H1 (cell line): Measurements from ENCODE around the gene MED12L. TPM values are rescaled to one million over a fixed set of nuclear protein-coding genes. Genes with fewer than 3 reads are reported as not detected.

Experiments used
- CHD7 ChIP-seq: fragments of 300-600 bp; sonication (generic); IDR thresholded peaks from 2 replicates; pipeline ENCODE4 v1.7.1; 2012; ENCODE audit warnings: low read length, moderate library complexity, mild to moderate bottlenecking, inconsistent platforms; ENCODE audit not compliant: insufficient replicate concordance
- E2F6 ChIP-seq: IDR thresholded peaks from 2 replicates; pipeline ENCODE4 v1.6.1; 2012; ENCODE audit warnings: inconsistent platforms
- GTF2F1 ChIP-seq: IDR thresholded peaks from 2 replicates; pipeline ENCODE4 v1.6.1; 2012; ENCODE audit warnings: low read depth, low read length, improper control_type of control experiment, borderline replicate concordance
- HDAC2 ChIP-seq, 2 experiments: fragments of 300-600 bp in 1 of 2; sonication (generic) in 1 of 2; IDR thresholded peaks; 2 replicates each; pipeline ENCODE4 v1.6.1; 2011 to 2012; ENCODE audit warnings: low read depth in 2 of 2, low read length in 2 of 2, mild to moderate bottlenecking in 2 of 2, moderate library complexity in 2 of 2, borderline replicate concordance in 1 of 2, inconsistent platforms in 1 of 2
- JUN ChIP-seq: IDR thresholded peaks from 2 replicates; pipeline ENCODE4 v1.6.1; 2011; ENCODE audit warnings: low read depth, mild to moderate bottlenecking, improper control_type of control experiment, low read length
- RFX5 ChIP-seq: IDR thresholded peaks from 2 replicates; pipeline ENCODE4 v1.6.1; 2011; ENCODE audit warnings: low read depth, low read length, improper control_type of control experiment, borderline replicate concordance
- SP1 ChIP-seq: IDR thresholded peaks from 2 replicates; pipeline ENCODE4 v1.6.1; 2011; ENCODE audit warnings: low read depth, low read length
- TAF7 ChIP-seq: optimal IDR thresholded peaks from 2 replicates; pipeline ENCODE3; 2011; ENCODE audit warnings: low read depth, mild to moderate bottlenecking, inconsistent platforms, low read length, moderate library complexity, borderline replicate concordance
- polyA plus RNA-seq, 7 experiments: library from polyadenylated mRNA; depleted of rRNA in 3 of 7; stranded (reverse) in 5 of 7; unstranded in 2 of 7; fragments of >200 nt in 5 of 7; fragments of 200-250 nt in 2 of 7; gene quantifications; 1 replicate in 5 of 7; 2 replicates in 1 of 7; 4 replicates in 1 of 7; pipeline versions ENCODE4 v1.2.1 to v1.2.3, GENCODE V29; 2011 to 2013; ENCODE audit warnings: missing spikeins in 2 of 7, mixed read lengths in 2 of 7
- total RNA-seq: library from RNA; stranded (reverse); fragmentation: NEBNext Ultra II Directional; extraction: Animal tissue kit (Norgen Biotek cat#: 25700); gene quantifications from 2 replicates; pipeline ENCODE4 v1.2.1, GENCODE V29; 2021

MED12L gene
- total and polyA plus RNA-seq, 2 of the 8 experiments (the other 6 are each of a cell fraction or from before 2014, with no cell fraction given), result 3.6 to 26.2 TPM

DNA sequence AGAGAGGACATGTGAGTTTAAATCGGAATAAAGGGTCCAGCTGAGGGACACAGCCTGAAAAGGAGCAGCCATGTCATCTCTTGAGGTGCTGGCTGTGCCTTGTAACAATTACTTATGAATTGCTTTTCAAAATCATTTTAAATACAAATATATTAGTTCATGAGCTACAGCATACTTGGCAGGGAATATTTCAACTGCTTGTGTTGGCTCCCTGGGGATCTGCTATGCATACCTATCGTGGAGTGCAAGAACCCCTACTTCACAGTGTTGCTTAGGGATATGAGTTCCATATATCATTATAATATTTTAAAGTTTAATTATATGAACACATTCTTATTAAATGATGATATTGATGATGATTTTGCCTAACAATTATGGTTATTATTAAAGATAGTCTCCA lies 212.0 kb downstream of the MED12L start (continued):
- TF ChIP-seq CHD7 (no peak), E2F6 (no peak), RFX5 (no peak), HDAC2 (IDR thresholded peaks at IDR 0.05; ENCODE audit: borderline replicate concordance in 1 of 2, low read depth in 2 of 2, low read length in 2 of 2) (no peak), JUN (no peak), GTF2F1 (no peak), TAF7 (no peak), SP1 (no peak)
- TF ChIP-seq, all 59 proteins: peak for 0
